Chondrocyte (in vitro differentiated cells): ENCODE results near the gene CASP9. TPM values are rescaled to one million over a fixed set of nuclear protein-coding genes. Genes with fewer than 3 reads are reported as not detected.

Experiments
- DNase-seq: peaks from one replicate; pipeline ENCODE4 v3.0.0; 2021; ENCODE audit warnings: mixed read lengths, low spot score
- H3K27ac Mint-ChIP-seq: one replicate; pipeline ENCODE4 v1.8.0; 2021; ENCODE audit warnings: mild to moderate bottlenecking, moderate library complexity, mixed read lengths; ENCODE audit not compliant: unreplicated experiment
- H3K27me3 Mint-ChIP-seq: 2 replicates; pipeline ENCODE4 v1.8.0; 2021; ENCODE audit warnings: low read depth, mixed read lengths
- H3K36me3 Mint-ChIP-seq: 2 replicates; pipeline ENCODE4 v1.8.0; 2021; ENCODE audit warnings: low read depth, mixed read lengths
- H3K4me1 Mint-ChIP-seq: 2 replicates; pipeline ENCODE4 v1.8.0; 2021; ENCODE audit warnings: low read depth, mild to moderate bottlenecking, mixed read lengths
- H3K4me3 Mint-ChIP-seq: one replicate; pipeline ENCODE4 v1.8.0; 2021; ENCODE audit warnings: mild to moderate bottlenecking, moderate library complexity, mixed read lengths; ENCODE audit not compliant: unreplicated experiment
- H3K9me3 Mint-ChIP-seq: 2 replicates; pipeline ENCODE4 v1.8.0; 2021; ENCODE audit warnings: low read depth, mixed read lengths
- total RNA-seq: library from RNA; stranded (reverse); gene quantifications from 3 replicates; pipeline ENCODE4 v1.2.1, GENCODE V29; 2021
- TF ChIP-seq, protein P1 (sequence below): fragments of 200-600 bp; sonication (generic); IDR thresholded peaks from 2 replicates; pipeline ENCODE4 v1.5.0; 2021; ENCODE audit warnings: antibody characterized with exemption, mild to moderate bottlenecking, moderate library complexity

The CASP9 gene
- total RNA-seq, 1 donor from 2014 or later: 11.6 TPM

- Mint-ChIP-seq H3K27me3 (no peaks in the 10 kb centered on the region), H3K4me1 (peaks cover 24% of the 10 kb centered on the region), H3K9me3 (no peaks in the 10 kb centered on the region), H3K36me3 (peaks cover 28% of the 10 kb centered on the region), H3K4me3 (no peak overlapping the region), H3K27ac (peak overlapping the region; percentile 73)
- DNase-seq: no peak
- TF ChIP-seq, protein P1, sequence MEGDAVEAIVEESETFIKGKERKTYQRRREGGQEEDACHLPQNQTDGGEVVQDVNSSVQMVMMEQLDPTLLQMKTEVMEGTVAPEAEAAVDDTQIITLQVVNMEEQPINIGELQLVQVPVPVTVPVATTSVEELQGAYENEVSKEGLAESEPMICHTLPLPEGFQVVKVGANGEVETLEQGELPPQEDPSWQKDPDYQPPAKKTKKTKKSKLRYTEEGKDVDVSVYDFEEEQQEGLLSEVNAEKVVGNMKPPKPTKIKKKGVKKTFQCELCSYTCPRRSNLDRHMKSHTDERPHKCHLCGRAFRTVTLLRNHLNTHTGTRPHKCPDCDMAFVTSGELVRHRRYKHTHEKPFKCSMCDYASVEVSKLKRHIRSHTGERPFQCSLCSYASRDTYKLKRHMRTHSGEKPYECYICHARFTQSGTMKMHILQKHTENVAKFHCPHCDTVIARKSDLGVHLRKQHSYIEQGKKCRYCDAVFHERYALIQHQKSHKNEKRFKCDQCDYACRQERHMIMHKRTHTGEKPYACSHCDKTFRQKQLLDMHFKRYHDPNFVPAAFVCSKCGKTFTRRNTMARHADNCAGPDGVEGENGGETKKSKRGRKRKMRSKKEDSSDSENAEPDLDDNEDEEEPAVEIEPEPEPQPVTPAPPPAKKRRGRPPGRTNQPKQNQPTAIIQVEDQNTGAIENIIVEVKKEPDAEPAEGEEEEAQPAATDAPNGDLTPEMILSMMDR: no peak
Measured at GRCh38 chr1:15540186-15540585, 16.2 kb upstream of the CASP9 start.

- Mint-ChIP-seq H3K36me3 (peaks cover 25% of the 10 kb centered on the region), H3K27me3 (no peaks in the 10 kb centered on the region), H3K4me3 (no peak overlapping the region), H3K4me1 (peaks cover 17% of the 10 kb centered on the region), H3K9me3 (no peaks in the 10 kb centered on the region), H3K27ac (no peak overlapping the region)
- no peak for DNase-seq
- TF ChIP-seq, protein P1: no peak
Measured at GRCh38 chr1:15538771-15539170, 14.8 kb upstream of the CASP9 start.

- no peak overlapping the region for H3K4me3 Mint-ChIP-seq
- no peaks in the 10 kb centered on the region for H3K27me3 Mint-ChIP-seq
- no peak overlapping the region for H3K27ac Mint-ChIP-seq
- H3K9me3 Mint-ChIP-seq: no peaks in the 10 kb centered on the region
- DNase-seq: no peak
- H3K4me1 Mint-ChIP-seq: peaks cover 16% of the 10 kb centered on the region
- TF ChIP-seq, protein P1: no peak
- peaks cover 10% of the 10 kb centered on the region for H3K36me3 Mint-ChIP-seq
Measured at GRCh38 chr1:15531682-15532081, 7.7 kb upstream of the CASP9 start.

- H3K36me3 Mint-ChIP-seq: peaks cover 6% of the 10 kb centered on the region
- no peaks in the 10 kb centered on the region for H3K27me3 Mint-ChIP-seq
Measured at GRCh38 chr1:15531003-15531402, 7.0 kb upstream of the CASP9 start.

DNA sequence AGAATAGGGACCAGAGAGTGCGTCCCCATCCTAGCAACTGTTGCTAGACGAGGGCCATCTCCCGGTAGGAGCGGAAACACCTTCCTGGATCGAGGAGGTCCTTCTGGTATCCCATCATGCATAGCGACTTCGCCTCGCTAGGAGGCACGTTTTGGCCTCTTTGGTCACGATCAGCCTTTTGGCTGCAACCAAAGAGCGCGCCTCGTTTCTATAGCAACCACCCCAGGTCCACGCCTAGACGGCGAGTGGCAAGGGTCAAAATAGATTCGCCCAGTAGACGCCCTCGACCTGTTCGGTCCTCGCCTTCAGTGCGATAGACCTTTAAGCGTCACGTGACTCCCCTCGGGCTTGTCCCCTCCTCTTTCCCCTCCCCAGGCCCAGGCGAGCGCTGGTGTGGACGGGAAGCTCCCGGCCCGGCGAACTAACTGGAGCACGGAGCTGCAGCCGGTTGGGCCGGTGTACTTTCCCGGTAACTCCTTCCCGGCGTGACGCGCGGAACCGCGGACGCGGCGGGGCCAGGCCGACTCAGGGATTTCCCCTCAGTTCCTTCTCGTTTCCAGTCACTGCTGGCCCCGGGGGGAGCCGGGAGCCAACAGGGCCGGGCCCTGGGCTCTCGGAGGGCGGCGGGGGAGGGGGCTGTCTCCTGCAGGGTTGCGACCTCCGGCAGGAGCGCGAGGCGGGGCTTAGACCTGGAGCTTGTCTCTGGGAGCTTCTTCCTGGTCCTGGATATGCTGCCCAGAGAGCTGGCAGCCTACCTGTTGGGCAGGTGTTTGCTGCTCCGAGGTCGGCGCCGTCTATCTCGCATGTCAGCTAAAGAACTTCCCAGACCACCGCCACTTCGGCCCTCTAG is 2.7 kb upstream of the CASP9 start, which contains the start of gene DNAJC16:
TSS of gene DNAJC16 (plus strand) at position 359 of the 850 bp plus-strand sequence. CDS start 2,258 bp downstream, outside the sequence.
- Mint-ChIP-seq H3K4me1 (peaks cover 37% of the 10 kb centered on the region), H3K27ac (peak within 1 kb of the TSS; percentile 100), H3K27me3 (no peaks in the 10 kb centered on the region), H3K4me3 (peak within 1 kb of the TSS; percentile 92), H3K9me3 (no peaks in the 10 kb centered on the region), H3K36me3 (peaks cover 1% of the 10 kb centered on the region)
- TF ChIP-seq, protein P1: peak; percentile 62
- DNase-seq: peak; percentile 99

More at GRCh38 chr1:15531003-15531402, 7.0 kb upstream of the CASP9 start:
- H3K4me1 Mint-ChIP-seq: peaks cover 21% of the 10 kb centered on the region
- TF ChIP-seq, protein P1: no peak
- H3K9me3 Mint-ChIP-seq: no peaks in the 10 kb centered on the region
- H3K4me3 Mint-ChIP-seq: no peak overlapping the region
- no peak for DNase-seq
- H3K27ac Mint-ChIP-seq: no peak overlapping the region
